HG03521 (cell line): ENCODE results near the gene FBXW11.
"Not testable (repeated sequence)": the region's sequence is repeated elsewhere in the genome, so short reads cannot be mapped to it uniquely, and the experiment has no call there.

ENCODE experiments used
- ATAC-seq: cut with Tn5 transposase; IDR thresholded peaks from one replicate; pipeline ENCODE4 v1.9.1; 2021; ENCODE audit warnings: mild to moderate bottlenecking, moderate library complexity; ENCODE audit not compliant: unreplicated experiment

FBXW11 gene

DNA sequence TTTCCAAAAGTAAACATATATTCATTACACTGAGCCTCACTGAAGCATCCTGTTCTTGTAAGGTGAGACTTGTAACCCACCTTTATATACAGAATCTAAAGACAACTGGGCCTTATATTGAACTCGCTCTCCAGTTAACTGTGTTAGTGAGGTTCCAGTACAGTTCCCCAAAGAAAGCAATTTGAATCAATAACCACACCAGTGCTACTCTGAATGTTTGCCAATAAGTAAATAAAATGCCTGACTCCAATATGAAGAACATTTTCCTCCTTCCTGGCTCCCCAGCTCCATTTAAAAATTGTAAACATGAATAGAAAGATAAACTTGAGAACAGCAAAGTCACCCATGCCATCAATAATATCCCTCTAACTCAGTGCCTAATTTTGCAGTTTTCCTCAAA is 50.1 kb downstream of the FBXW11 start:
- ATAC-seq = no peak

- ATAC-seq = no peak
Measured at GRCh38 chr5:171955761-171956160, 50.7 kb downstream of the FBXW11 start.

DNA sequence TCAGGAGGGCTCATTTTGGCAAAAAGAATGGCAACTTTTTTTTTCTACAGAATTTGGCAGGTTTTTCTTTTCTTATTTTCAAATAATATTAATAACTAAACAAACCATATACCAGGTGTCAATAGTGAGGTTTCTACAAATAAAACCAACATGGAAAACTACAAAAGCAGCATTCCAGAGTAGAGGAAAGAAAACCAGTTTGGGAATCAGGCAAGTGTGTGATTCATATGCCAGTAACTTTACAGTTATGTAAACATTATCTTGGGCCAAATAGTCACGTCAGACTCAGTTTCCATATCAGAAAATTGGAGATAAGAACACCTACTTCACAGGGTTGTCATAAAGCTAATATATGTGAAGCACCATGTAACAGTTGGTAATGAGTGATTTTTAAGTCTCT is 51.7 kb downstream of the FBXW11 start:
- no peak for ATAC-seq

- no peak for ATAC-seq
Measured at GRCh38 chr5:171953860-171954701, 52.4 kb downstream of the FBXW11 start.

DNA sequence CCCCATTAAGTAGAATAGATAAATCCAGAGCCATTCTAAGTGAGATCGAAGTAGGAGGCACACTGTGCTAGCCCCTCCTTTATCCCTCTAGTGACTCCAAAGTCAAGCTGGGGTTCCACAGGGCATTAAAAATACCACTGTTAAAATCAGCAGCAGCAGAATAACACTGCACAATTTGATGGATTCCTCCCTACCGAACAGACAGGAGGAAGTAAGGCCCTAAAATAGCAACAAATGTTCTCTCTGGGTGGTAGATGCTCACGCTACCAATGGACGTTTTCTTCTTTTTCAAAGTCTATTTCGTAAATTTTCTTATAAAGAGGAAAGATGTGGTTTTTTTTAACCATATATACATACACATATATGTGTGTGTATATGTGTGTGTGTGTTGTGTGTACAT is 54.4 kb downstream of the FBXW11 start:
- no peak for ATAC-seq

DNA sequence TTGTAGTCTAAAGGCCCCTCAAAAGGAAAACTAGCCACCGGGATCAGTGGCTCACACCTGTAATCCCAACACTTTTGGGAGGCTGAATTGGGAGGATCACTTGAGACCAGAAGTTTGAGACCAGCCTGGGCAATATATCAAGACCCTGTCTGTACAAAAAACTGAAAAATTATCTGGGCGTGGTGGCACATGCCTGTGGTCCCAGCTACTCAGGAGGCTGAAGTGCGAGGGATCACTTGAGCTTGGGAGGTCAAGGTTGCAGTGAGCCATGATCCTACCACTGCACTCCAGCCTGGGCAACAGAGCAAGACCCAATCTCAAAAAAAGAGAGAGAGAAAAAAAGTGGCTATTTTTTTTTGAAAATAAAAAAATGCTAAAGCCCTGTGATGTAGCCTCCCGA is 55.2 kb downstream of the FBXW11 start:
- ATAC-seq = no peak

DNA sequence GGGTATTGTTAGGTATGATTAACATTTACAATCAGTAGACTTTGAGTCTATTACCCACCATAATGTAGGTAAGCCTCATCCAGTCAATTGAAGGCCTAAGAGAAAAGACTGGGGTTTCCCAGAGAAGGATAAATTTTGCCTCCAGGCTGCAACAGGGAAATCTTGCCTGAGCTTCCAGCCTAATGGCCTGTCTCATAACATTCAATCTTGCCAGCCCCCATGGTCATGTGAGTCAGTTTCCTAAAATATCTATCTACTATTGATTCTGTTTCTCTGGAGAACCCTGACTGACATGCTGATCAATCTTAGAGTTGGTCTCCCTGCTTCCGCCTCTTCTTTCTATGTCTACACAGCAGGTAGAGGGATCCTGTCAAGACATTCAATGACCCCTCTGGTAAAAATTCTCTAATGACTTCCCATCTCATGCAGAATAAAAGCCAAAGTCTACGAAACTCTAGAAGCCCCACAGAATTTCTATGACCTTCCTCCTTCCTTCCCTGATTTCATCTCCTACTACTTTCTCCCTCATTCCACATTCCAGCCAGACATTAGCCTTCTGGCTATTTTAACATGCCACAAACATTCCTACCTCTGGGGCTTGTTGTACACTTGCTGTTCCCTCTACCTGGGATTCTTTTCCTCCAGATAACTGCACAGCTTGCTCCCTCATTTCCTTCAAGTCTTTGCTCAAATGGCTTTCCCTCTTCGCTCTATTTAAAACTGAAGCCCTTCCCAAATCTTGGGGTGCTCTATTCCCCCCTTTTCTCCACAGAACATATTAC is 60.2 kb downstream of the FBXW11 start:
- ATAC-seq = no peak

DNA sequence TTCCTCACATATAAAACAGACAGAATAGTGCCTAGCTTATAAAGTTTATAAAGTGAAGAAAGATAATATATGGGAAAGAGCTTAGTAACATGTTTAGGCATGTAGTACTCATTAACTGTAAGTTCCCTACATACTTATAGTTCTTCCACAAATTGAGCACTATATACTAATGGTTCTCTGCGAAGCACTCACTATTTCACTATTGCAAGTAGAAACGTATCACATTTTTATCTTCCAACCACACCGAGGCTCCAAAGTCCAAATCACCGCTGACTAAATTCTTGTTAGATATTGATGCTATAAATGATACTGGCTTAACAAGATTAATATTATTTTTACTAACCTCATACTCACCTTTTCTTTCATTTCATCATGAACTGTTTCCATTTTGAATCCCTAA is 61.0 kb downstream of the FBXW11 start:
- no peak for ATAC-seq

DNA sequence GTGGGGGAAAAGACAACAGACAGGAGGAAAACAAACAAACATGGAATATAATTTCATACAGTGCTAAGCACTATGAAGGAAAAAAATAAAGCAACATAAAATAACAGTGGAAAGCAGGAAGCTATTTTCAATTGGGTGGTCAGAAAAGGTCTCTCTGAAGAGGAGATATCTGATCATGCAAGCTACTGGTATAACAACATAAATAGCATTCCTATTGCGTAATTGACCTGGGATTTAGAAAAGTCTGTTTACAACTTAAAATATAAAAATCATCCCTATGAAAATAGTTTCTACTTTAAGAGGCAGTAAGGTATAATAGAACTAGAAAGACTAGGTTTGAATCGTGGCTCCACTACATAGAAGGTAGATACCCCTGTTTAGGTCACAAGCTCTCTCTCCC is 61.4 kb downstream of the FBXW11 start:
- no peak for ATAC-seq

DNA sequence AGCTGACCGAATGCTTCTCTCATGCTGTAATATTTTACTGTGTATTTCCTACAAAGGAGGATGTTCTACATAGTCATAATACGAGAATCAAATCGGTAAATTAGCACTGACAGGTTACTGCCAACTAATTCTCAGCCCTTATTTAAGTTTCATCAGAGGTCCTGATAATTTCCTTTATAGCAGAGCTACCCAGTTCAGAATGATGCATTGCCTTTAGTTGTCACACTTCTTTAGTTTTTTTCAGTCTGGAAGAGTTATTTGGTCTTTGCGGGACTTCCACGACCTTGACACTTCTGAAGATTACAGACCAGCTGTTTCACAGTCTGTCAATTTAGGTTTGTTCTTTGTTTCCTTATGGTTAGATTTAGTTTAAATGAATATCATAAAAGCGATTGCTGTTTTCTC is 64.3 kb downstream of the FBXW11 start:
- peak; percentile 38 for ATAC-seq

DNA sequence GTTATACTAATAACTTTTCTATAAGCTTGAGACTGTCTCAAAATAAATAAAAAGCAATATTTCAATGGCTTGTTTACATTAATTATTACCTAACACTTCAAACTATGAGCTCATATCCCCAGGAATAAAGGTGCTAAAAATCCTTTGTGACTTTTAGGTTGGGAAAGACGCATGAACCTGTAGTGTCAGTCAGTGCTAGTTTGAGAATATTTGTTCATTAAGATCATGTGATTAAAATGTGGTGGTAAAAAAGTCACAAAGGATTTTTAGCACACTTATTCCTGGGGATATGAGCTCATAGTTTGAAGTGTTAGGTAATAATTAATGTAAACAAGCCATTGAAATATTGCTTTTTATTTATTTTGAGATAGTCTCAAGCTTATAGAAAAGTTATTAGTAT is 64.8 kb downstream of the FBXW11 start:
- not testable (repeated sequence) for ATAC-seq

DNA sequence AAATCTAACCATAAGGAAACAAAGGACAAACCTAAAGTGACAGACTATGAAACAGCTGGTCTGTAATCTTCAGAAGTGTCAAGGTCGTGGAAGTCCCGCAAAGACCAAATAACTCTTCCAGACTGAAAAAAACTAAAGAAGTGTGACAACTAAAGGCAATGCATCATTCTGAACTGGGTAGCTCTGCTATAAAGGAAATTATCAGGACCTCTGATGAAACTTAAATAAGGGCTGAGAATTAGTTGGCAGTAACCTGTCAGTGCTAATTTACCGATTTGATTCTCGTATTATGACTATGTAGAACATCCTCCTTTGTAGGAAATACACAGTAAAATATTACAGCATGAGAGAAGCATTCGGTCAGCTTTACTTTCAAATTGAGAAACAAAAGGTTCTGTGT is 65.2 kb downstream of the FBXW11 start:
- ATAC-seq = not testable (repeated sequence)

GRCh38 chr5:171939951-171940350 is 66.5 kb downstream of the FBXW11 start:
- no peak for ATAC-seq

DNA sequence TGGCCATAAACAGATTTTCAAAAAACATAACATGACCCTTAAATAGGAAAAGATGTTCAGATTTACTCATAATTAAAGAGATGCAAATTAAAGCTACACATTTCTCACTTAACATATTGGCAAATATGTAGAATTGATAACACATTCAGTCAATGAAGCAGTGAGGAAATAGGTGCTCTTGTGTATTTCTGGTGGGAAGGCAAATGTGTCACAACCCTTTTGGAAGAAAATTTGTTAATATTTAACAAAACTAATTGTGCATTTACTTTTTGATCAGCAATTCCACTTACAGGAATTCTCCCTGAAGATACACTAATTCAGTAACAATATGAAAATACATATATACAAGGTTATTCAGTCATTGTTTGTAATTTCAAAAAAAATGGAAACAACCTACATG is 68.1 kb downstream of the FBXW11 start:
- ATAC-seq = no peak

DNA sequence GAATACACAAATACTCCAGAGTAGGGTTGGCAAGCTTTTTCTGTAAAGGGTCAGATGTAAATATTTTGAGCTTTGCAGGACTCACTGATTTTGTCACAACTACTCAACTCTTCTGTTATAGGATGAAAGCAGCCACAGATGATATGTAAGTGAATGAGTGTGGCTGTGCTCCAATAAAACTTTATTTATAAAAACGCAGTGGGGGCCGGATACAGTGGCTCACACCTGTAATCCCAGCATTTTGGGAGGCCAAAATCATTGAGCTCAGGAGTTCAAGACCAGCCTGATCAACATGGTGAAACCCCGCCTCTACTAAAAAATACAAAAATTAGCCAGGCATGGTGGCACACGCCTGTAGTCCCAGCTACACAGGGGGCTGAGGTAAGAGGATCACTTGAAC is 69.1 kb downstream of the FBXW11 start:
- no peak for ATAC-seq

- no peak for ATAC-seq
Measured at GRCh38 chr5:171934586-171934985, 71.9 kb downstream of the FBXW11 start.

- no peak for ATAC-seq
Measured at GRCh38 chr5:171931163-171931562, 75.3 kb downstream of the FBXW11 start.

DNA sequence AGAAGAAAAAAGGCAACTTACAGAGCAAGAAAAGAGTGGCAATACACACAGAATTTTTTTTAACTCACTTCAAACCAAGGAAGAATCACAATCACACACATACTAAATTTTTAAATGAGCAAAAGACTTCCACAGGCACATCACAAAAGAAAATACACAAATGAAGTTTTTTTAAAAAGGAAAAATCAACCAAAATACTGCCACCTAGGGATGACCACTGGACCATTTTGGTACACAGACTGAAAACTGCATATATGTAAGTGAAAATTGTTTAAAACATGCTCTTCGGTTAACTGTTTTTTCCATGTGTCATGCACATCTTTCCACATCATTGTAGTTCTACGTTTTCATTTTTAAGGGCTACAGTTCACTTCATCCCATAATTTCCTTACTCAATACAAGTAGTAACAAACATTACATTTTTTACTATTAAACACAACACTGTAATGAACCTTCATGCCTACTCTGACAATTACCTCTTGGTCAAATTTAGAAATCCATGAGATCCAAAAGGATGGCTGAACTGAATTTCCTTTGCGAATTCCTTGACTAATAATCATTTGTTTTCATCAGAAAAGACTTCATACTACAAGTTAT is 79.0 kb downstream of the FBXW11 start:
- ATAC-seq = no peak

GRCh38 chr5:171926311-171926710 is 80.1 kb downstream of the FBXW11 start:
- peak; percentile 77 for ATAC-seq

DNA sequence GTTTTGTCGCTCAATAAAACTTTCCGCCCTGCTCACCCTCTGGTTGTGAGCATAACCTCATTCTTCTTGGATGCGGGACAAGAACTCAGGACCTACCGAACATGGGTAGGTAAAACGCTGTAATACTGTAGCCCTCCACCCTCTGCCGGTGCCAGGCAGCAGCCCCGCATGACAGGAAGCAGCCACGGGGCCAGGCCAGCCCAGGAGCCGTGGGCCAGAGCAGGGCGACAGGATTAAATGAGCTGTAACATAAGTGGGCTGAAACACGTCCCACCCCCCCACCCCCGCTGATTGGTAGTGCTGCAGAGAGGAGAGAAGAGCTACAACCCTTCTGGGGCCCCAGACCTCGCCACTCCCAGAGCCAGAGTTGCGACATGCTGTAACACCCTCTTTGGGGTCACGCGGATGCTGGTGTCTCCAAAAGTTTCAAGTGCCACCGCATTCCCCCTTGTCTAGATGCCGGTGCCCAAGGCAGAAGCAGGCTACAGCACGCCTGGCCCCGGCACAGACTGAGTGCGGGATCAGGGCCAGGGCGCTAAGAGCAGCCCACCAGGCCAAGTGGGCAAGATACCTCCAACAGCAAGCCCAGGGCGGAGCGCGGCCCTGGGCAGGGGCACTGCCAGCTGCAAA is 81.8 kb downstream of the FBXW11 start:
- no peak for ATAC-seq

GRCh38 chr5:171920765-171921391 is 85.6 kb downstream of the FBXW11 start:
- ATAC-seq = no peak
